Loucy (cell line): ENCODE data around the gene AHDC1.

ENCODE experiments used
- H2AFZ ChIP-seq: fragments of 200-600 bp; sonication (generic); 2 replicates; pipeline ENCODE4 v1.6.0; 2016; ENCODE audit warnings: antibody characterized with exemption, mild to moderate bottlenecking, low read length, moderate library complexity
- H3F3A ChIP-seq: fragments of 200-600 bp; 2 replicates; pipeline ENCODE4 v1.6.0; 2016; ENCODE audit warnings: antibody characterized with exemption, low read depth, mild to moderate bottlenecking
- H3K27me3 ChIP-seq: fragments of 200-600 bp; sonication (generic); 2 replicates; pipeline ENCODE4 v1.6.1; 2014; ENCODE audit warnings: low read length, mild to moderate bottlenecking; ENCODE audit not compliant: insufficient read depth, poor library complexity, severe bottlenecking
- H3K36me3 ChIP-seq: fragments of 200-600 bp; sonication (generic); 2 replicates; pipeline ENCODE4 v1.6.1; 2016; ENCODE audit warnings: low read length; ENCODE audit not compliant: insufficient read depth
- H3K4me1 ChIP-seq: fragments of 200-600 bp; sonication (generic); 2 replicates; pipeline ENCODE4 v1.5.1; 2014; ENCODE audit warnings: low read length, mild to moderate bottlenecking; ENCODE audit not compliant: insufficient read depth, poor library complexity, severe bottlenecking
- H3K4me2 ChIP-seq: fragments of 200-600 bp; sonication (generic); 2 replicates; pipeline ENCODE4 v1.6.0; 2014; ENCODE audit warnings: antibody characterized with exemption, low read length, low read depth, mild to moderate bottlenecking; ENCODE audit not compliant: poor library complexity, severe bottlenecking
- H3K4me3 ChIP-seq: fragments of 200-600 bp; sonication (generic); 2 replicates; pipeline ENCODE4 v1.5.1; 2014; ENCODE audit warnings: low read length, mild to moderate bottlenecking, mixed read lengths; ENCODE audit not compliant: poor library complexity, severe bottlenecking
- H3K79me2 ChIP-seq: fragments of 200-600 bp; sonication (generic); 2 replicates; pipeline ENCODE4 v1.6.1; 2014; ENCODE audit warnings: low read length; ENCODE audit not compliant: insufficient read depth
- H3K9ac ChIP-seq: fragments of 200-600 bp; sonication (generic); 2 replicates; pipeline ENCODE4 v1.6.0; 2014; ENCODE audit warnings: mild to moderate bottlenecking, low read depth, low read length, moderate library complexity; ENCODE audit not compliant: poor library complexity, severe bottlenecking
- H3K9me2 ChIP-seq: fragments of 200-600 bp; sonication (generic); replicated peaks from 2 replicates; pipeline ENCODE4 v1.6.1; 2016; ENCODE audit warnings: low read depth, low read length, mixed read lengths
- H3K9me3 ChIP-seq: fragments of 200-600 bp; sonication (generic); 2 replicates; pipeline ENCODE4 v1.6.1; 2014; ENCODE audit warnings: mild to moderate bottlenecking, antibody characterized with exemption, low read length, low read depth; ENCODE audit not compliant: insufficient read depth
- H4K20me1 ChIP-seq: fragments of 200-600 bp; sonication (generic); 2 replicates; pipeline ENCODE4 v1.6.0; 2014; ENCODE audit warnings: antibody characterized with exemption, low read length, mild to moderate bottlenecking; ENCODE audit not compliant: insufficient read depth, poor library complexity, severe bottlenecking
- CTCF ChIP-seq: fragments of 200-600 bp; sonication (generic); conservative IDR thresholded peaks from 2 replicates; pipeline ENCODE4 v1.5.1; 2014; ENCODE audit warnings: mild to moderate bottlenecking, antibody characterized with exemption, low read length
- EZH2phosphoT487 ChIP-seq: fragments of 200-600 bp; IDR thresholded peaks from 2 replicates; pipeline ENCODE4 v1.6.1; 2018; ENCODE audit warnings: antibody characterized with exemption, mild to moderate bottlenecking, moderate library complexity, borderline replicate concordance

AHDC1 gene

DNA sequence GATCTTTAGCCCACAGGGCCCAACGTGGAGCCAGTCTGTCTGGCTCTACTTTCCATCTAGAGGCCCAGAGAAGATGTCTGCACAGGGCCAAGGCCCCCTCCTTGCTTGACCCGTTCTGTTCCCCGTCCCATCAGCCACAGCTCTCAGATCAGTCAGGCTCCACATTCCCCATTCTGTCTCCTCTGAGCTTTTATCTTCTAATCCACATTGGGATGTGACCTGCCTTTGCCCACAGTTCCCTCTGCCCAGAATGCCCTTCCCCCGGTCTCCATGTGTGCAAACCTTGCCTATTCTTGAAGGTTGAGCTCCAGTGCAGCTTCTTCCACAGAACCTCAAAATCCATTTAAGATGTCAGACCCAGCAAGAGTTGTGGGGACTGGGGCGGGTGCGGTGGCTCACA lies 60.7 kb downstream of the AHDC1 start:
- no peak overlapping the region for H3K4me3 ChIP-seq
- TF ChIP-seq CTCF = no peak
- H3K79me2 ChIP-seq = peaks cover 11% of the 10 kb centered on the region; the same call in 1 of the 2 replicates
- no peaks in the 10 kb centered on the region for H3K9me2 ChIP-seq
- H3F3A ChIP-seq = no peaks in the 10 kb centered on the region
- peaks cover 3% of the 10 kb centered on the region for H4K20me1 ChIP-seq
- no peak overlapping the region for H3K9ac ChIP-seq
- H3K36me3 ChIP-seq = peaks cover 35% of the 10 kb centered on the region; the same call in 1 of the 2 replicates
- no peaks in the 10 kb centered on the region for H3K27me3 ChIP-seq
- no peaks in the 10 kb centered on the region for H3K4me1 ChIP-seq
- no peak overlapping the region for H2AFZ ChIP-seq
- H3K4me2 ChIP-seq = no peak overlapping the region
- no peaks in the 10 kb centered on the region for H3K9me3 ChIP-seq

- Histone ChIP-seq H4K20me1 (peaks cover 3% of the 10 kb centered on the region), H3K27me3 (no peaks in the 10 kb centered on the region), H3K9me2 (no peaks in the 10 kb centered on the region), H3K79me2 (peaks cover 14% of the 10 kb centered on the region; the same call in 1 of the 2 replicates), H3K4me3 (no peak overlapping the region), H3K9me3 (no peaks in the 10 kb centered on the region), H3F3A (no peaks in the 10 kb centered on the region), H3K4me1 (no peaks in the 10 kb centered on the region), H3K4me2 (no peak overlapping the region), H2AFZ (no peak overlapping the region), H3K36me3 (peaks cover 30% of the 10 kb centered on the region; the same call in 1 of the 2 replicates), H3K9ac (no peak overlapping the region)
- TF ChIP-seq CTCF (no peak), EZH2phosphoT487 (no peak)
Observed at GRCh38 chr1:27542463-27543273, 61.3 kb downstream of the AHDC1 start.

- no peak overlapping the region for H2AFZ ChIP-seq
- H4K20me1 ChIP-seq = peaks cover 3% of the 10 kb centered on the region
- H3K9me2 ChIP-seq = no peaks in the 10 kb centered on the region
- peaks cover 34% of the 10 kb centered on the region; the same call in 1 of the 2 replicates for H3K36me3 ChIP-seq
- no peak overlapping the region for H3K4me2 ChIP-seq
- no peaks in the 10 kb centered on the region for H3F3A ChIP-seq
- H3K9me3 ChIP-seq = no peaks in the 10 kb centered on the region
- TF ChIP-seq EZH2phosphoT487 (no peak), CTCF (no peak)
- H3K4me3 ChIP-seq = no peak overlapping the region
- no peaks in the 10 kb centered on the region for H3K27me3 ChIP-seq
- peaks cover 17% of the 10 kb centered on the region; the same call in 1 of the 2 replicates for H3K79me2 ChIP-seq
- H3K9ac ChIP-seq = no peak overlapping the region
- no peaks in the 10 kb centered on the region for H3K4me1 ChIP-seq
Observed at GRCh38 chr1:27539901-27540861, 63.8 kb downstream of the AHDC1 start.
